Central memory CD8-positive, alpha-beta T cell (primary cell): ENCODE results near the gene CD300E.

Source experiments
- ATAC-seq: fragments of 150-1000 bp; cut with Tn5 transposase; replicated peaks from 2 replicates; pipeline ENCODE4 v1.10.0; 2022; ENCODE audit warnings: mild to moderate bottlenecking, moderate FRiP score, moderate number of reproducible peaks; ENCODE audit not compliant: poor library complexity, severe bottlenecking; ENCODE audit errors: extremely low read depth
- DNase-seq, 2 donors: peaks; one replicate each; pipeline ENCODE4 v3.0.0; 2021; ENCODE audit warnings: low spot score in 2 of 2
- H3K27ac Mint-ChIP-seq: one replicate; pipeline ENCODE4 v1.8.0; 2022; ENCODE audit warnings: low read depth, mild to moderate bottlenecking, moderate library complexity, mixed read lengths
- H3K27me3 Mint-ChIP-seq: one replicate; pipeline ENCODE4 v1.8.0; 2022; ENCODE audit warnings: mixed read lengths
- H3K36me3 Mint-ChIP-seq: one replicate; pipeline ENCODE4 v1.8.0; 2022; ENCODE audit warnings: mild to moderate bottlenecking, moderate library complexity, mixed read lengths; ENCODE audit not compliant: insufficient read depth
- H3K4me1 Mint-ChIP-seq: one replicate; pipeline ENCODE4 v1.8.0; 2022; ENCODE audit warnings: mixed read lengths
- H3K4me3 Mint-ChIP-seq: one replicate; pipeline ENCODE4 v1.8.0; 2022; ENCODE audit warnings: mild to moderate bottlenecking, moderate library complexity, mixed read lengths
- H3K9me3 Mint-ChIP-seq: one replicate; pipeline ENCODE4 v1.8.0; 2022; ENCODE audit warnings: mixed read lengths

CD300E gene

DNA sequence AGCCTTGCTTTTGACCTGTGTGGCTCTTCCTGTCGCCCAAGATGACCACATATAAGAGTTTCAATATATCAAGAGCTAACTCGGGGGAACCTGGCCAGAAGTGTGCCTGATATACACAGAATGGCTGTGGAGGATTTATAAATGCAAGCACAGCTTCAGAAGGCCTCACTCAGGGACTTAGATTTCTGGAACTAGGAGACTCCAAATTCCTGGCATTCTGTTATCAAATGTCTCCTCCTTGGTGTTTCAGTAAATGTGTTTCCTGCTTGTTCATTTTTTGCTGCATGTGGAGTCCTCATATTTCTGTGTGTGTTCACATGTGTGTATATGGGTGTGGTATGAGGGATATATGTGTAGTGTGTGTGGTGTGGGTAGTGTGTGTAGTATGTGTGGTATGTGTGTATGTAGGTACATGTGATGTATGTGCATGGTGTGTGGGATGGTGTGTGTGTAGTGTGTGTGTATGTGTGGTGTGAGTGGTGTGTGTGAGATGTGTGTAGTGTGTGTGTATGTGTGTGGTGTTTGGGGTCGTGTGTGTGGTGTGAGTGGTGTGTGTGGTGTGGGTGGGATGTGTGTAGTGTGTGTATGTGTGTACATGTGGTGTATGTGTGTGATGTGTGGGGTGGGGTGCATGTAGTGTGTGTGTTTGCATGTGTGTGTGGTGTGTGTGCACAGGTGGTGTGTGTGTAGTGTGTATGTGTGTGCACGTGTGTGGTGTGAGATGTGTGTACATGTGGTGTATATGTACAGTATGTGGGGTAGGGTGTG lies 55.2 kb downstream of the CD300E start:
- Mint-ChIP-seq H3K9me3 (no peaks in the 10 kb centered on the region), H3K27me3 (peaks cover 52% of the 10 kb centered on the region), H3K4me3 (no peak overlapping the region), H3K27ac (no peak overlapping the region), H3K4me1 (no peaks in the 10 kb centered on the region), H3K36me3 (no peaks in the 10 kb centered on the region)
- no peak for ATAC-seq
- no peak for DNase-seq

DNA sequence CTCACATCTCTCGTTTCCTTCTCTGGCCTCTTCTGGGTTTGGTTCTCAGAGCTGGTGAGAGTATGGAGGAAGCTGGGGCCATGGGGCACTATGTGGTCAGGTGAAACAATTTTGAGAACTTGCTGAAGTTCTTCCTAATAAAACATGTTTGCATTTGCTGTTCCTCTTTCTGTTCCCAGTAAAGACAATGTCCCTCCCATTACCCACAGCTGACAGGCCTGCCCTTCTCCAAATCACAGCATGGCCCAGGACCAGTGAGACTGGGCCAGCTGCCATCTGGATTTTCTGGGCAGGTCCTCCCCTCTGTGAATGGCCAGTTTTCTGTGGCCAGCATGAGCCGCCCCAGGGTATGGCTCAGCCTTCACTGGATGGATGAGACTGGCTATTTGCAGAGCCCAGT lies 56.1 kb downstream of the CD300E start, which contains the start of gene CD300H:
Gene CD300H, minus strand, starts transcription at position 113 of the 400 bp plus-strand sequence.
- H3K27ac Mint-ChIP-seq: no peak within 1 kb of the TSS

DNA sequence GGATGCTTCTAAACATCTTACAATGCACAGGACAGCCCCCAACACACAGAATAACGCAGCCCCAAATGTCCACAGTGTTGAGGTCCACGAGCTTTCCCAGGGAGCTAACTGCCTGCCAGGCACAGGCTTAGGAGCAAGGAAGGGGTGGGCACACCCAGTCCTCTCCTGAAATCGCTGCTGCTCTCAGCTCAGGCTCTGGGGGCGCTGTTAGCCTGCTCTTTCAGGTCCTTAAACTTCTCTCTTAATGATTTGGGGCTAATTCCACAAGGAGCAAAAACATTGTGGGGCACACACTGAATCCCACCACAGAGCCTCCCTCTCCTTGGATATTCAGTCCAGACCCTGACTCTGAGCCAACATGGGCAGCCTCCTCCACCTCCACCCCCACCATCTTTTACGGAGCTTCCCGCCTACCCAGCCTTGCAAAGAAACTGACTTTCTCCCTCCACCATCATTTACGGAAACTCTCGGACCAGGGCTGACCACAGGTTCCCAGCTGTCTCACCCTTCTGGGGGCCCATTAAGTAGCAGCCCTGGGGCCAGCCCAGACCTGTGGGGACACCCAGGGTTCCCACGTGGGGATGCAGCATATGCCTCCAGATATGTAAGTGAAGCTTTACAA lies 57.3 kb downstream of the CD300E start:
- no peaks in the 10 kb centered on the region for H3K9me3 Mint-ChIP-seq
- ATAC-seq (no peak), DNase-seq (no peak)
- peaks cover 57% of the 10 kb centered on the region for H3K27me3 Mint-ChIP-seq
- no peaks in the 10 kb centered on the region for H3K36me3 Mint-ChIP-seq
- no peaks in the 10 kb centered on the region for H3K4me1 Mint-ChIP-seq
- H3K27ac Mint-ChIP-seq: no peak overlapping the region
- no peak overlapping the region for H3K4me3 Mint-ChIP-seq

More for the DNA sequence above, 56.1 kb downstream of the CD300E start, which contains the start of gene CD300H:
- ATAC-seq (no peak), DNase-seq (no peak)
- no peaks in the 10 kb centered on the region for H3K4me1 Mint-ChIP-seq
- H3K4me3 Mint-ChIP-seq: no peak within 1 kb of the TSS
- no peaks in the 10 kb centered on the region for H3K36me3 Mint-ChIP-seq
- H3K27me3 Mint-ChIP-seq: peaks cover 54% of the 10 kb centered on the region
- H3K9me3 Mint-ChIP-seq: no peaks in the 10 kb centered on the region

DNA sequence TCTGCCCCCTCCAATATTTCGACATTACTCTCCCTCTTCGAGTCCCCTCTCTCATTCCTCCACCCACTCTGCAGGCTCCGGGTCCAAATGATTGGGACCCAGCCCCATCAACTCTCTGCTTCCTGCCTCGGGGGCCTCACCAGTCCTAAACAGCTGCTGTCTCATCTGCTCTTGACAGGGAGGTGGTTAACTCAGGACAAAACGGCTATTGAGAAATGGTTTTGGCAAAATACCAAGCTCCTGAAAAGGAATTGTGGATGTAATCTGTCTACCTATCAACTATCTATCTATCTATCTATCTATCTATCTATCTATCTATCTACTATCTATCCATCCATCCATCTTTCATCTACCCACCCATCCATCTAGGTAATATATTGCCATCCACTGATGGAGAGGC lies 58.4 kb downstream of the CD300E start:
- H3K9me3 Mint-ChIP-seq: no peaks in the 10 kb centered on the region
- H3K36me3 Mint-ChIP-seq: no peaks in the 10 kb centered on the region
- peaks cover 51% of the 10 kb centered on the region for H3K27me3 Mint-ChIP-seq
- no peaks in the 10 kb centered on the region for H3K4me1 Mint-ChIP-seq
- no peak for DNase-seq
- ATAC-seq: no peak
- no peak overlapping the region for H3K27ac Mint-ChIP-seq
- H3K4me3 Mint-ChIP-seq: no peak overlapping the region

DNA sequence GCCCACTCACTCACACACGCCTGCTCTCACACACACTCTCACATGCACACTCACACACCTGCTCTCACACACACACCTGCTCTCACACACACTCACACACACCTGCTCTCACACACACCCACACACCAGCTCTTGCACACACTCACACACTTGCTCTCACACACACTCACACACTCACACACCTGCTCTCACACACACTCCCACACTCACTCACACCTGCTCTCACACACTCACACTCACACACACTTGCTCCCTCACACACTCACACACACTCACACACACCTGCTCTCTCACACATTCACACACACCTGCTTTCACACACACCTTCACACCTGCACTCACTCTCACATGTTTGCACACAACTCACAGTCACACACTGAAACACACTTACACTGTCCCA lies 60.2 kb downstream of the CD300E start:
- ATAC-seq (no peak), DNase-seq (no peak)
- H3K4me3 Mint-ChIP-seq: no peak overlapping the region
- peaks cover 7% of the 10 kb centered on the region for H3K4me1 Mint-ChIP-seq
- H3K27ac Mint-ChIP-seq: no peak overlapping the region
- H3K27me3 Mint-ChIP-seq: peaks cover 40% of the 10 kb centered on the region
- H3K9me3 Mint-ChIP-seq: no peaks in the 10 kb centered on the region
- H3K36me3 Mint-ChIP-seq: no peaks in the 10 kb centered on the region

DNA sequence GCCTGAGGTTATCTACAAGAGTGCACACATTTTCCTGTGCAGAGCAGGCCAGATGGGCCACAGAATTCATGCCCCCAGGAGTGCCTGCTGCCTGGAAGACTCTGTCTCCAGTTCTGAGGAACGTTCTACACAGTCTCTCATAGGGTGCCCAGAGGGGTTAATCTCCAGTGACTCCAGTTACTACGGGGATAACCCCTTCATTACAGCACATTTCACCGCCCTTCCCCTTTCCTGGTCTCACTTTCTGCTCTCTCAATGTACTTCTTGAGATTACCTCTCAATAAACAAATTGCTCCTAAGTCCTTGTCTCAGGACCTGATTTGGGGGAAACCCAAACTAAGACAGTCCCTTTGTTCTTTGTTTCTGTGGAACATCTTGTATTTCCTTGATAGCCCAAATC lies 62.0 kb downstream of the CD300E start:
- peaks cover 7% of the 10 kb centered on the region for H3K4me1 Mint-ChIP-seq
- H3K27me3 Mint-ChIP-seq: peaks cover 34% of the 10 kb centered on the region
- no peaks in the 10 kb centered on the region for H3K9me3 Mint-ChIP-seq
- peaks cover 1% of the 10 kb centered on the region for H3K36me3 Mint-ChIP-seq
- no peak overlapping the region for H3K4me3 Mint-ChIP-seq
- no peak for ATAC-seq
- no peak overlapping the region for H3K27ac Mint-ChIP-seq
- no peak for DNase-seq
